B cell (primary cell): ENCODE measurements around the gene TNFRSF6B. TPM values are rescaled to one million over a fixed set of nuclear protein-coding genes. Genes with fewer than 3 reads are reported as not detected.

ENCODE experiments used
- ATAC-seq: fragments of 200-7000 bp; cut with Tn5 transposase; one replicate; pipeline ENCODE4 v1.10.0; 2021; ENCODE audit warnings: low read depth, mild to moderate bottlenecking, moderate number of reproducible peaks, moderate library complexity
- CTCF ChIA-PET: fragments of 350-600 bp; sonication (Branson Sonifier 250); formaldehyde crosslinking; loops from one replicate; lab custom pipeline; 2021; ENCODE audit warnings: antibody characterized with exemption, inconsistent platforms; lab: Charles Lee
- POLR2A ChIA-PET: fragments of 350-600 bp; sonication (Branson Sonifier 250); formaldehyde crosslinking; loops from one replicate; lab custom pipeline; 2021; ENCODE audit warnings: antibody characterized with exemption; lab: Charles Lee
- DNase-seq: peaks from one replicate; pipeline ENCODE4 v3.0.0; 2013
- H2AFZ ChIP-seq: 2 replicates; pipeline ENCODE4 v1.6.1; 2012; ENCODE audit warnings: mild to moderate bottlenecking, low read depth, low read length; ENCODE audit not compliant: insufficient read depth, poor library complexity, severe bottlenecking
- H3K27ac ChIP-seq, 2 donors: 1 replicate in 1 of 2; 2 replicates in 1 of 2; pipeline ENCODE4 v1.5.1; 2012 to 2013; ENCODE audit warnings: low read length in 2 of 2, mild to moderate bottlenecking in 2 of 2, moderate library complexity in 1 of 2
- H3K27me3 ChIP-seq, 4 experiments: fragments of 200-600 bp in 1 of 4; sonication (generic) in 1 of 4; replicated peaks in 1 of 4; 1 replicate in 2 of 4; 2 replicates in 2 of 4; pipeline versions ENCODE4 v1.6.1 to v1.7.0; 2013 to 2016; ENCODE audit warnings: low read length in 3 of 4, mild to moderate bottlenecking in 2 of 4, mixed read lengths in 1 of 4, moderate library complexity in 1 of 4; ENCODE audit not compliant: insufficient read depth in 4 of 4, control insufficient read depth in 3 of 4; ENCODE audit errors: control extremely low read depth in 1 of 4
- H3K36me3 ChIP-seq, 2 experiments: replicated peaks in 1 of 2; 1 replicate in 1 of 2; 2 replicates in 1 of 2; pipeline versions ENCODE4 v1.6.1 to v1.7.1; 2013; ENCODE audit warnings: low read length in 1 of 2; ENCODE audit not compliant: insufficient read depth in 2 of 2, control insufficient read depth in 1 of 2; ENCODE audit errors: control extremely low read depth in 1 of 2, extremely low read depth in 1 of 2
- H3K4me1 ChIP-seq, 2 donors: fragments of 200-600 bp in 1 of 2; sonication (generic) in 1 of 2; 1 replicate in 1 of 2; 2 replicates in 1 of 2; pipeline versions ENCODE4 v1.5.1 to v1.6.1; 2013 to 2017; ENCODE audit warnings: low read length in 2 of 2; ENCODE audit not compliant: control insufficient read depth in 2 of 2, insufficient read depth in 2 of 2
- H3K4me2 ChIP-seq: replicated peaks from 2 replicates; pipeline ENCODE3; 2012; ENCODE audit warnings: mild to moderate bottlenecking, low read depth, low read length; ENCODE audit not compliant: poor library complexity, severe bottlenecking
- H3K4me3 ChIP-seq, 5 experiments: fragments of 200-600 bp in 1 of 5; sonication (generic) in 1 of 5; 1 replicate in 3 of 5; 2 replicates in 2 of 5; pipeline versions ENCODE4 v1.5.1 to v1.7.0; 2011 to 2016; ENCODE audit warnings: low read length in 4 of 5, mild to moderate bottlenecking in 4 of 5, low read depth in 2 of 5, control low read depth in 1 of 5, moderate library complexity in 1 of 5; ENCODE audit not compliant: insufficient read depth in 1 of 5; ENCODE audit errors: control extremely low read depth in 1 of 5, extremely low read depth in 1 of 5
- H3K79me2 ChIP-seq: fragments of 200-600 bp; sonication (generic); one replicate; pipeline ENCODE4 v1.6.0; 2016; ENCODE audit warnings: low read length; ENCODE audit not compliant: control insufficient read depth, insufficient read depth
- H3K9ac ChIP-seq: fragments of 200-600 bp; sonication (generic); 2 replicates; pipeline ENCODE4 v1.6.1; 2017; ENCODE audit warnings: mild to moderate bottlenecking, low read length, moderate library complexity
- H3K9me3 ChIP-seq, 3 donors: one replicate each; pipeline versions ENCODE4 v1.6.1 to v1.7.1; 2013; ENCODE audit warnings: low read length in 2 of 3; ENCODE audit not compliant: control insufficient read depth in 2 of 3, insufficient read depth in 1 of 3; ENCODE audit errors: control extremely low read depth in 1 of 3
- H4K20me1 ChIP-seq: 2 replicates; pipeline ENCODE4 v1.6.0; 2012; ENCODE audit warnings: mild to moderate bottlenecking, low read length; ENCODE audit not compliant: insufficient read depth, control insufficient read depth, poor library complexity, severe bottlenecking
- H3K27ac Mint-ChIP-seq: one replicate; pipeline ENCODE4 v1.8.0; 2021; ENCODE audit warnings: mixed read lengths
- H3K27me3 Mint-ChIP-seq: one replicate; pipeline ENCODE4 v1.8.0; 2021; ENCODE audit warnings: mixed read lengths
- H3K4me1 Mint-ChIP-seq: one replicate; pipeline ENCODE4 v1.8.0; 2021; ENCODE audit warnings: mixed read lengths
- H3K4me3 Mint-ChIP-seq: one replicate; pipeline ENCODE4 v1.8.0; 2021; ENCODE audit warnings: mixed read lengths
- H3K9me3 Mint-ChIP-seq: one replicate; pipeline ENCODE4 v1.8.0; 2022; ENCODE audit warnings: mixed read lengths; ENCODE audit not compliant: insufficient read depth
- CTCF ChIP-seq: fragments of 200-600 bp; IDR thresholded peaks from one replicate; pipeline ENCODE4 v1.8.0; 2022; ENCODE audit warnings: antibody characterized with exemption, mild to moderate bottlenecking
- EZH2 ChIP-seq: IDR thresholded peaks from 2 replicates; pipeline ENCODE4 v1.6.1; 2012; ENCODE audit warnings: borderline replicate concordance, low read depth, mild to moderate bottlenecking, moderate library complexity, low read length; ENCODE audit not compliant: insufficient read depth, poor library complexity, severe bottlenecking
- WGBS: methylation state at CpG from one replicate; pipeline ENCODE4 v1.1.5; 2013; ENCODE audit warnings: missing lambda C conversion rate; ENCODE audit not compliant: insufficient coverage; 5-methylcytosine and 5-hydroxymethylcytosine counted together
- intact Hi-C: fragments of 100-400 bp; cut with micrococcal nuclease; formaldehyde crosslinking; loops from one replicate; pipeline ENCODE4 v1.10.0; 2022
- polyA plus RNA-seq: library from polyadenylated mRNA; depleted of rRNA; stranded (reverse); fragments of >200 nt; gene quantifications from 2 replicates; pipeline ENCODE4 v1.2.3, GENCODE V29; 2012
- total RNA-seq, 2 donors: library from RNA; stranded (reverse); fragments of 120-200 nt in 1 of 2; gene quantifications; 1 replicate in 1 of 2; 2 replicates in 1 of 2; pipeline versions ENCODE4 v1.2.3 to v1.2.4, GENCODE V29; 2013 to 2022

The TNFRSF6B gene
- total and polyA plus RNA-seq, 2 donors (not counting 1 experiment from before 2014, with no cell fraction given): 6.7 TPM; not detected in 1

- 74% methylated on average over 14 of the region's 19 CpGs for WGBS
- POLR2A ChIA-PET: interaction anchor here (0.6 kb wide), 1 partner anchor 103 kb away, joined by 3 read pairs; no protein-coding TSS in a partner anchor
- ATAC-seq (no peak), DNase-seq (peak; percentile 12)
- CTCF ChIA-PET: no interaction called here
- Mint-ChIP-seq H3K27me3 (no peaks in the 10 kb centered on the region), H3K27ac (no peak overlapping the region), H3K9me3 (no peaks in the 10 kb centered on the region), H3K4me1 (peaks cover 16% of the 10 kb centered on the region), H3K4me3 (no peak overlapping the region)
- H3K36me3 ChIP-seq: peaks cover 0 to 7% of the 10 kb centered on the region in 2 experiments
- intact Hi-C loops: no loop called here
- H3K4me1 ChIP-seq: peaks cover 18% of the 10 kb centered on the region in 2 donors
- H3K4me2 ChIP-seq: no peak overlapping the region
- no peak overlapping the region for H3K27ac ChIP-seq
- H3K4me3 ChIP-seq: no peak overlapping the region
- peaks cover 65% of the 10 kb centered on the region for H3K79me2 ChIP-seq
- H3K9ac ChIP-seq: no peak overlapping the region
- no peak overlapping the region for H2AFZ ChIP-seq
- peaks cover 0 to 3% (median 0%) of the 10 kb centered on the region in 4 experiments for H3K27me3 ChIP-seq
- peaks cover 0 to 3% (median 0%) of the 10 kb centered on the region in 3 donors for H3K9me3 ChIP-seq
- H4K20me1 ChIP-seq: peaks cover 91% of the 10 kb centered on the region
- TF ChIP-seq EZH2 (no peak), CTCF (no peak)
Observed at GRCh38 chr20:63698739-63699465, 2.5 kb downstream of the TNFRSF6B start.

GRCh38 chr20:63699466-63700198 lies 3.2 kb downstream of the TNFRSF6B start:
- H3K4me1 Mint-ChIP-seq: peaks cover 16% of the 10 kb centered on the region
- CTCF ChIA-PET: no interaction called here
- peaks cover 98% of the 10 kb centered on the region for H4K20me1 ChIP-seq
- no peak overlapping the region for H2AFZ ChIP-seq
- peaks cover 72% of the 10 kb centered on the region for H3K79me2 ChIP-seq
- no peak overlapping the region for H3K4me3 ChIP-seq
- H3K9me3 ChIP-seq: peaks cover 0 to 3% (median 0%) of the 10 kb centered on the region in 3 donors
- intact Hi-C loops: no loop called here
- peaks cover 0 to 3% (median 0%) of the 10 kb centered on the region in 4 experiments for H3K27me3 ChIP-seq
- H3K9ac ChIP-seq: no peak overlapping the region
- H3K4me2 ChIP-seq: no peak overlapping the region
- TF ChIP-seq EZH2 (no peak), CTCF (no peak)
- 87% methylated on average over 23 of the region's 24 CpGs for WGBS
- H3K27ac Mint-ChIP-seq: no peak overlapping the region
- no peaks in the 10 kb centered on the region for H3K9me3 Mint-ChIP-seq
- H3K4me1 ChIP-seq: peaks cover 18% of the 10 kb centered on the region in 2 donors
- POLR2A ChIA-PET: no interaction called here
- H3K36me3 ChIP-seq: peaks cover 0 to 11% of the 10 kb centered on the region in 2 experiments
- H3K27me3 Mint-ChIP-seq: no peaks in the 10 kb centered on the region
- DNase-seq (peak; percentile 12), ATAC-seq (no peak)
- H3K27ac ChIP-seq: no peak overlapping the region
- H3K4me3 Mint-ChIP-seq: no peak overlapping the region
